Stimulated activated CD4-positive, alpha-beta T cell treated with anti-CD3 and anti-CD28 coated beads, Interleukin-2, amount 100 ng/mL, for 24 hours (primary cell): ENCODE results near the gene KRTAP6-1.

Experiments used
- DNase-seq, 2 donors: peaks; one replicate each; pipeline ENCODE4 v3.0.0-alpha.2; 2020

Gene KRTAP6-1, protein sequence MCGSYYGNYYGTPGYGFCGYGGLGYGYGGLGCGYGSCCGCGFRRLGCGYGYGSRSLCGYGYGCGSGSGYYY

DNA sequence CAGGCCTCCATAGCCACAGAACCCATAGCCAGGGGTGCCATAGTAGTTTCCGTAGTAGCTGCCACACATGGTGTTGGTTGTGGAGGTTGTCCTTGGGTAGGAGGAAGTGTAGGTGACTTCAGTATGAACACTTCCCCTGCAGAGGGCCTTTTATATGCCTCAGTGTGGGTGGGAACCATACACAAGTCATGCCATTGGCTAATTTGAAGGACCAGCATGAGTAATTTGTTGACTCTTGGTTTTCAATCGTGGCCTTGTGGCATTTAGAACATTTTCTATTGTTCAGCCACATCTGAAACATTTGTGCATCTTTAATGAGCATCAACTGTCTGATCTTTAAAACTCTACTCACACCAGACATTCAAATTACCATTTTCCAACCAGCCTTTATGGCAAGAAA is at the start of gene KRTAP6-1:
Gene KRTAP6-1, minus strand, starts transcription at position 95 of the 400 bp plus-strand sequence. Its CDS starts 26 bp downstream, at position 69.
- DNase-seq = no peak

DNA sequence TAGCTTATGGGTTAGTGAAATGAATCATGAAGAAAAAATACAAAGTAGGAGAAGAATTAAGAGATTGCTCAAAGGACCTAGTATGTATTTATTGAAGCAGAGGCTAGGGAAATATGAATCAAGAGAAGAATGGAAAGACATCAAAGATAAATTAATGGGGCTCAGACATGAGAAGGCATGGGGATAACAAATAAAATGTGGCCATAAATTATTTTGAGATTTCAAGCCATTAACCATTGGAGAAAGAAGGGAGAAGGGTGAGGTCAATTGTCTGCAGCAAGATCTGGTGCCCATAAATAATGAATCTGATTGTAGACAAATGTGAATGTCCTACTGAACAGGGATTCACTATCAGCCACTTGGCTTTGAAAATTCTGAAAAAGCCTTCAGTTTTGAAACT is 39.2 kb upstream of the KRTAP6-1 start:
- DNase-seq = no peak

DNA sequence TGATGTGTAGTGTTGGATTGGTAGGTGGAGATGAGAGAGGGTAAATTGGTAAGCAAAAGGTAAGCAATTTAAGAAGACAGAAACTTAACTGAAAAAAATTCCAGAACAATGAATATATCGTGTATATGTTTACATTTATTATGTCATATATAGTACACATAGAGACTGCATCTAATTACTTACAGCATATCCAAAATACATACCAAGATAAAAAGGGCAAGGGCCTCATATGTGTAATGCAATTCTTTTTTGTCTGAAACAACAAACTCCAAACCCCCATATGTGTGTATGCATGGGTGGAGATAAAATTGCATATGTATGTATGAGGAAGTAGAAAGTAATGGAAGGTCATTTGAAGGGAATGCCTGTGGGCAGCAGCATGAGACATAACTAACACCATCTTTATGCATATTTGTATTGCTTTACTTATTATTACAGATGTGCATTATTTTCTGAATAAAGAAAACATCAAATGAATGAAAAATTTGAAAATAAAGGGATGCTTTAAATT is 33.2 kb upstream of the KRTAP6-1 start:
- DNase-seq = no peak

DNA sequence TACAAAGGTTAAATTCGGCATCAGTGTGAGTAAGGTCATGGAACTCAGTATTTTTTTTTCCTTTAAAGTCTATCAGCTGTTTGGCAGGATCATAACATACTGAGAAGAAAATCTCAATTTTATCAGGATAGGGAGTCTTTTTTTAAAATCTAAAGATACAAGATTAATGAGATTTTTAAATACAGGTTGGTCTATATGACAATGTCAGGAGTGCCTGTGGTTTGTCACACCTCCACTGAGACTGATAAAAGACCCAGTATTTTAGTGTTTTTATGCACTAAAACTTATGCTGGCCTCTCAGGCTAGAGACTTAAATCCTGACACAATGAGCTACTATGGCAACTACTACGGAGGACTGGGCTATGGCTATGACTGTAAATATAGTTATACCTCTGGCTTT is 28.8 kb upstream of the KRTAP6-1 start, which contains the start of gene KRTAP20-3:
Gene KRTAP20-3, plus strand, starts transcription at position 301 of the 400 bp plus-strand sequence.
- DNase-seq = no peak

DNA sequence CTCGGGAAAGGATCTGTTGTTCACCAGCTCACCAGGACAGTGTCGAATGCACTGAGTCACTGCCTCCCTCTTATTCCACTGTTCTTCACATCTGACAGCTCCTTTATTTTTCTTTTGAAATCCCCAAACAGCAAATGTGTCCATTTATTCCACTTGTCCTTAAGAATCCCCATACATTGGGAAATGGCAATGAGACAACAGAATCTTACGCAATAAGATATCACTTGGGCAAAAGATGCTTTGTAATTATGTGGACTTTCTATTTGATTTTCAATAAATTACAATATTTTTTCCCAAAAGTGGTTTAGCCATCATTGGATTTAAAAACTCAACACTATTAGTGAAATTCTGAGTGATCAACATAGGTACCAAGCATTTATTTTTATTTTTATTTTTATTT is 25.0 kb upstream of the KRTAP6-1 start:
- no peak for DNase-seq

DNA sequence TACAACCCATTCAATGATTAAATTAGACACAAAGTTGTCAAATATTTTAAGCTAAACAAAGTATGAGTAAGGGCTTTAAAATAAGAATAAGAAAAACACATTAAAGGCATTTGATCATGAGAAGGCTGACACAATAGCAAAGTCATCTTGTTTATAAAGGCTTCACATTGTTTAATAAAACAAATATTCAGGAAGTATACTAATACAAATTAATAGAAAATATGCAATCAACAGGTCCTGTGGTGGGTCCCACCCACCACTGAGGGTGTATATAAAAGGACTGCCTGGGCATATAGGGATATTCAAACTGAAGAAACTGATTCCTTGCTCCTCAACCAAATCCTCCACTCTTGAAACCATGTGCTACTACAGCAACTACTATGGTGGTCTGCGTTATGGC is 21.2 kb upstream of the KRTAP6-1 start, which contains the start of gene KRTAP20-2:
Gene KRTAP20-2, plus strand, starts transcription at position 301 of the 400 bp plus-strand sequence. Its CDS starts 58 bp downstream, at position 359.
- DNase-seq = no peak

DNA sequence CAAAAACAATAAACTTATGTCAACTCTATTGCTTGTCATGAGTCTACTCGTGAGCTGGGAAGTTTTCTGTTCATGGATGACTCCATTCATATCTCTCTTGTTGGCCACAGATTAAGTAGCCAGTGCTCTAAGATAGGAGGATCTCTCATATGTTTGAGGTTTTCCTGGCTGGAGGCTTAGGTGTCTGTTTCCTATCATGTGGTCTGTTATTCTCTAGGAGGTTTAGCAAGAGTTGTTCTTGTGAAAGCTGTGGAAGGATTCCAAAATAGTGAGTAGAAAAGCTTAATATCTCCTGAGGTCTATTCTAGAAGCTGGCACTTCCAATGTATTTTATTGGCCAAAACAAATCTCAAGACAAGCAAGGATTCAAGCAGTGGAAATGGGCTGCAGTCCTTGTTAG is 15.5 kb upstream of the KRTAP6-1 start:
- DNase-seq = no peak

DNA sequence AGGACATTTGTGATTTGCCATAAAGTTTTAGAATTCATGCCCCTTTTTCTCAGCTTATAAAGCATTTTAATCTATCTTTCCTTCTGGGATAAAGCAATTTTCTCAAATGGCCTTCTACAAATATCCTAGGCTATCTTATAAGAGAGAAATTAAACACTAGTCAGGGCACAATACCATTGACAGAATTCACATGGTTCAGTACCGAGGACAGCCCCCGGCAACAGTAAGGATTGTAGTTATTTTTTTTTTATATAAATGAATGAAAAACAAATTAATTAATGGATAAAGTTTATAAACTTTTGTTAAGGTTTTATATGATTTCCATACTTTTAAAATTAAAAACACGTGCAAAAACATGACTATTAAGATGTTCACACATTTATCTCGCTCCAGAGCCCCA is 14.4 kb upstream of the KRTAP6-1 start:
- DNase-seq = no peak

DNA sequence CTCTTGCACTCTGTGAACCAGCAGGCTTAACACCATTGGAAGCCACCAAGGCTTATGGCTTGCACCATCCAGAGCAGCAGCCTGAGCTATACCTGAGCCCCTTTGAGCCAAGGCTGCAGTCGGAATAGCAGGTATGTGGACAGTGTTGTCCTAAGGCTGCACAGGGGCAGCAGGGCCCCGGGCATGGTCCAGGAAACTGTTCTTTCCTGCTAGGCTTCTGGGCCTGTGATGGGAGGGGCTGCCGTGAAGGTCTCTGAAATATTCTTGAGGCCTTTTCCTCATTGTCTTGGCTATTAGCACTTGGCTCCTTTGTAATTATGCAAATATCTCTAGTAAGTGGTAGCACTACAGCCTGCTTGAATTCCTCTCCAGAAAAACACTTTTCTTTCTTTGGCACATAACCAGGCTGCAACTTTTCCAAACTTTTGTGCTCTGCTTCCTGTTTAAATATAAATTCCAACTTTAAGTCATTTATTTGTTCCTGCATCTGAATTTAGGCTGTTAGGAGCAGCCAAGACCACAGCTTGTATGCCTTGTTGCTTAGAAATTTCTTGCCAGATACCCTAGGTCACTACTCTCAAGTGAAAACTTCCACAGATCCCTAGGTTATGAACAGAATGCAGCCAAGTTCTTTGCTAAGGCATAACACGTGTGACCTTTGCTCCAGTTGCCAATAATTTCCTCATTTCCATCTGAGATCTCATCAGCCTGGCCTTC is 11.9 kb upstream of the KRTAP6-1 start:
- no peak for DNase-seq

DNA sequence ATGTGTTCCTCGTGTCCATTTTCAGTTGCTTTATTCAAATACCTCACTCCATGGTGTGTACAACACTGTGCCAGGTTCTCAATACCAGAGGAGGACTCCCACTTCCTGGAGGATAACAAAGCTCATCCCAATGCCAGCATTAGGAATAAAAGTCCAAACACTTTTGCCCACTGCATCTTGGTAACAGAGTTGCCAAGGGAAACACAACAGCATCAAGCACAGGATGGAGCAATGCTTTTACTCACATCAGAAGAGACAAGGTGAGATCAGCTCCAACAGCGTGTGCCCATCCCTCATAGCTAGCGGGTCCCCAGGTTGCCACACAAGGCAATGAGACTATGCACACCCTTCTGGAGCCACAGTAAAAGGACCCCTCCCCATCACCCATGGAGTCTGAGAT is 9.6 kb upstream of the KRTAP6-1 start:
- DNase-seq = no peak

DNA sequence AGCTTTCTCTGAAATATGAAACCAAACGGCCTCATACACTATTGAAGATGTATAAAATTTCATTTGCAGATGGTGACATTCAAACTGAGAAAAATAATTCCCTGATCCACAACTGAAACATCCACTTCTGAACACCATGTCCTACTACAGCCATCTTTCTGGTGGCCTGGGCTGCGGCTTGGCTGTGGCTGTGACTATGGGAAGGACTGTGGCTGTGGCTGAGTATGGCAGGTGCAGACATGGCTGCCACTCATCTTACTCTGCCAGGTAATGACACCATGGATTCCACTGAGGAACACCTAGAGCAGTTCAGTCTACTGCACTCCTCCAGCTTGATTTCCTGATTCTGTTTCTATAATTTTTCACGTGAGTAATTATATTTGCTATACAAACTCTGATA is 6.8 kb upstream of the KRTAP6-1 start, which contains the start of gene KRTAP20-4:
Gene KRTAP20-4, plus strand, starts transcription at position 106 of the 400 bp plus-strand sequence.
- no peak for DNase-seq

DNA sequence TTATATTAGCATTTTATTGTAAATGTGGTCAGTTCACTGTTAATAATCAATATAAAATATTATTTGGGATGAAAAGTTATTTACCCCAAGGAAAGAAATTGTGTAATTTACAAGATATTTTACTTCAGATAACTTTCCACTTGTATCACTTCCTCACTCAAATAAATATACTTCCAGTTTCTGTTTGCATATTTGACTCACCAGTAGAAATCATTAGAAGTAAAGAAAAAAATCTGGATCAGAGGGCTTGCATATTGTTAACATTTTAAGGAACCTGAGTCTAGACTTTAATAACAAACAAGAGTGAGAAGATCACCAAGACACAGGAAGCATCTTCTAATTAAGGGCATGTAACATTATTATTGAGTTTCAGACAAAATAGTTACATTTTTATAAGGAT is 6.3 kb upstream of the KRTAP6-1 start:
- no peak for DNase-seq

DNA sequence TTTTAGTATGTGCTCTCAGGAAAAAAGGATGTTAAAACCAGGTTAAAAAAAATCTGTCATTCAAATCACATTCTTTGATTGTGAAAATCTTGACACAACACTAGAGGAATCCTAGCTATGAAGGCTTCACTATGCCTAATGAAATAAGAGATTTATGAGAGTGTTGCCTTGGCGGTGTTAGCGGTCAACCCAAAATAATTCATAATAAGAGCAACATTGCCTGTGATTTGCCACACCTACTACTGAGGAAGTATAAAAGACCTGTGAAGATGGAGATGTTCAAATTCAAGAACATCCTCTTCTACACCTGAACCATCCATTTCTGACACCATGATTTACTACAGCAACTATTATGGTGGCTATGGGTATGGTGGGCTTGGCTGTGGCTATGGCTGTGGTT is 2.4 kb upstream of the KRTAP6-1 start, which contains the start of gene KRTAP20-1:
Gene KRTAP20-1, plus strand, starts transcription at position 301 of the 400 bp plus-strand sequence. Its CDS starts 30 bp downstream, at position 331.
- DNase-seq = no peak

DNA sequence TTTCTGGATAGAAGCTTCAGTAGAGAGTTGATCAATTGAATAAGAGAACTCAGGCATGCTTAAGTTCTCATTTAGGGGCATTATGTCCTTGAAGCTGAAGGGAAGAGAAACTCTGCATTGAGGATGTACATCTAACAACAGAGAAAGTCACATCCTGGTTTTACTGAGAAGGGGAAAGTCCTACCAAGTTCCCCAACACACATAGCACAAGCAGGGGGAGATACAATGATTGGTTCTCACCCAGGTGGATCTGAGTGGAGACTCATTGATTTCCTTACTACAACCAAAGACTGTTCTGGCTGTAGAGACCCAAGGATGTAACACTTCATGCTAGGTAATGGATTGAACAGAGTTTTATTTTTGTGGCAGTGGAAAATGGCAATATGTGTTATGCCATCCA is 1.5 kb upstream of the KRTAP6-1 start:
- no peak for DNase-seq

DNA sequence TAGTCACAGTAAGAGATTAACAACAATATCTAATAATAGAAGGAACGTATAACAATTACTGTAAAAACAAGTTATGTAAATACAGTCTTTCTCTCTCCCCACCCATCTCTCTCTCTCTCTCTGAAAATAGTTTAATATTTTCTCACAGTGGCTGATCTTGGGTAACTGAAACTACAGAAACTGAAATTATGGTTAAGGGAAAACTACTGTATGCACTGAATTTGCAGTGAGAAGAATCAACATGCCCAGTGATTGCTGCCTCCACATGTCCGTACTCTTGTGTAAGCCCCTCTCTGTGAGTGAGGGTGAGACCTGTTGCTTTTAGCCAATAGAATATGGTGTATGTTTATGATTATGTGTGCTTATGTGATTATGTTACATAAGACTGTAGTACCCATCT is 1.6 kb downstream of the KRTAP6-1 start:
- DNase-seq = no peak

DNA sequence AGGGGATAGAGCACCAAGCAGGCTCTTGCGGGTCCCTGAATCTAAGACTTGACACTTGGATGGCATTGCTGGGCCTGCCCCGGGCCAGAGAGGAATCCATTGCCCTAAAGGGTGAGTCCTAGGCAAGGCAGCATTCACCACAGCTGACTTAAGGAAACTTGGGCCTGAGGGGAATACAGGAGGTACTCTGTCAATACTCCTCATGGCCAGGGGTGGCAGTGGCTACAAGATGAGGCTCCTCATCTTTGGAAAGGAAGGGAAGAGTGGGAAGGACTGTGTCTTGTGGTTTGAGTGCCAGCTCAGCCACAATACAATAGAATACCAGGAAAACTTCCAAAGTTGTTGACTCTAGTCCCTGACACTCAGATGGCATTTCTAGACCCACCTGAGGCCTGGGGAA is 7.8 kb downstream of the KRTAP6-1 start:
- DNase-seq = no peak

DNA sequence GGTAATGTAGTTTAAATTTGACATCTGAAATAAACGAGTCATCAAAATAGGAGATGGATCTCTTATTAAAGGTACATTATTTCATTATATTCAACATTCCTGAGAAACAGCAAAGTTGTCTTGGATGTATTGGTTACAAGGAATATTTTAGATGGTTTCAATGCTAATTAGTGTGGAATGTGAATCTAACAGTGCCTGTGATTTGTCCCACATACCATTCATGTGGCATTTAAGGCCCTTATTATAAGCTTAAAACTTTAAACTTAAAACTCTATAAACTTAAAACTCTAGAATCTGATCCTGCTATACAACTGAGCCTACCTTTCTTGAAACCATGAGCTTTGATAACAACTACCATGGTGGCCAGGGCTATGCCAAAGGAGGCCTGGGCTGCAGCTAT is 12.9 kb downstream of the KRTAP6-1 start, which contains the start of gene KRTAP22-1:
Gene KRTAP22-1, plus strand, starts transcription at position 301 of the 400 bp plus-strand sequence.
- DNase-seq = no peak

DNA sequence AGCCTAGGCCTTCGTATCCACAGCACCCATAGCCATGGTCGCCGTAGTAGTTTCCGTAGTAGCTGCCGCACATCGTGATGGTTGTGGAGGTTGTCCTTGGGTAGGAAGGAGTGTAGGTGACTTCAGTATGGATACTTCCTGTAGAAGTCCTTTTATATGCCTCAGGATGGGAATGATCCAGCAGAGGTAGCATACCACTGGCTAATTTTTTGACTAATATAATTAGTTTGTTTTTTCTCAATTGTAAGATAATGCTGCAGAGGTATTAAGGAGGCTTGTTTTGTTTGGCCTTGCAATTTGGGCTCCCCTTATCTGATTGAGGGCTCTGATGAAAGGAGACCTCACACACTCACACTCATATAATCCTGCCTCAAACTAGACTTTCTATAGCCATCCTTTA is 14.9 kb downstream of the KRTAP6-1 start, which contains the start of gene KRTAP6-2:
Gene KRTAP6-2, minus strand, starts transcription at position 101 of the 400 bp plus-strand sequence. Its CDS starts 28 bp downstream, at position 73.
- DNase-seq = no peak

DNA sequence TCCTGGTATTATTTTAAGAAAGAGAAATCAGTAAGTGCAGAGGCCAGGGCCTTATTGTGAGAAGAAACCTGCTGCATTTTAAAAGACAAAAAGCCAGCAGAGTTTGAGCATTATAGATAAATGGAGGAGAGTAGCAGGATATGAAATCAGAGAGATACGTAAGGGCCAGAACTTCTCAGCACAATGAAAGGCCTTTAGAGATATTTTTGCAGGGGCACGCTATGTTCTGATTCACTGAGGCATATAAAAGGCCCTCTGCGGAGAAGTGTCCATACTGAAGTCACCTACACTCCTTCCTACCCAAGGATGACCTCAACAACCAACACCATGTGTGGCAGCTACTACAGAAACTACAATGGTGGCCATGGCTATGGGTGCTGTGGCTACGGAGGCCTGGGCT is 21.6 kb downstream of the KRTAP6-1 start, which contains the start of gene KRTAP6-3:
Gene KRTAP6-3, plus strand, starts transcription at position 301 of the 400 bp plus-strand sequence. Its CDS starts 6 bp downstream, at position 307.
- no peak for DNase-seq

DNA sequence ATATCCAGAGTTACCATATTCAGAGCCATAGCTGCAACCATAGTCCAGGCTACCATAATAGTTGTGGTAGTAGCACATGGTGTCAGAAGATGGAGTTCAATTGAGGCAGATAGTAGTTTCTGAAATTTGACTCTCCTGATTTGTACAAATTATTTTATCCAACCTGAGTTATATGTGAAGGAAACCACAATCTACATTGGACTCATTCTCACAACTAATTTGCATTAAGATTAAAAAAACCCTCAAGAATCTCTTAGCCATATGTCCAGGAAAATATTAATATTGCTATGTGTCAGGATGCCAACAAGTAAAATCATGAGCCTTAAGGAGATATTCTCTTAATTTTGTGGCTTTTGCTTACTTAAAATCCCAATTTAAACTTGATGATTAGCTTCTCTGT is 23.4 kb downstream of the KRTAP6-1 start, which contains the start of gene KRTAP22-2:
Gene KRTAP22-2, minus strand, starts transcription at position 101 of the 400 bp plus-strand sequence.
- no peak for DNase-seq

DNA sequence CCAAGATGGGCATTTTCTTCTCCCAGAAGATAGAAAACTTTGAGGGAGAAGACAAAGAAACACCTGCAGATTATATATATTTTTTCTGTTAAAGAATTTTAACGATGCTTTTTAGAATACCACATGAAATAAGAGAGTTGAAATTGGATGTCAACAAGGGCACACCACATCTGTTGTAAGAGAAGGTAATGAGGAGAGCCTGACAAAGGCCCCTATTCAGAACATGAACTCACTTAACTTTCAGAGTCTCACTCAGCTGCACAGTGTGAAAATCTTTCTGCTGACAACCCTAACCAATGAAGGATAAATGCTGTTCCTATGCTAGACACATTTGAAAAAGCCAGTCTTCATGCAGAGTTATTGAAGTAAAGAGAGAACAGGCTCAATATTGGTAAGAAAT is 30.9 kb downstream of the KRTAP6-1 start:
- no peak for DNase-seq

DNA sequence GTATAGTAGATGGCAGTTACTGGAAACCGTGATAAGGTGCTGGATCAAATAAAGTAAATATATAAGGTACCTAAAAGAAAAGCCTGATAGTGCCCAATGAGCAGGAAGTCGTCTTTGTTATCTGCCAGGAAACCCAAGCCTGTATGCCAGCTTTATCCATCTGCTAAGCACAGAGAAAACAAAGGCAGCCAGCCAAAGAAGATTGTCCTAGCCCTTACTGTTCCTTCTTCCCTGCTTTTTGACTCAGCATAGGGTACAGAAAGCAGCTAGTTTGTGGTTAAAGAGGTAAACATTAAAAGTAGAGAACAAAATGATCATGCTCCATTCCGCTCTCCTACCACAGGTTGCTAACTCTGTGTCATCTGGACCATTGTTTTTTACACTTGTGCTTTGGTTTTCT is 33.6 kb downstream of the KRTAP6-1 start:
- DNase-seq = no peak

DNA sequence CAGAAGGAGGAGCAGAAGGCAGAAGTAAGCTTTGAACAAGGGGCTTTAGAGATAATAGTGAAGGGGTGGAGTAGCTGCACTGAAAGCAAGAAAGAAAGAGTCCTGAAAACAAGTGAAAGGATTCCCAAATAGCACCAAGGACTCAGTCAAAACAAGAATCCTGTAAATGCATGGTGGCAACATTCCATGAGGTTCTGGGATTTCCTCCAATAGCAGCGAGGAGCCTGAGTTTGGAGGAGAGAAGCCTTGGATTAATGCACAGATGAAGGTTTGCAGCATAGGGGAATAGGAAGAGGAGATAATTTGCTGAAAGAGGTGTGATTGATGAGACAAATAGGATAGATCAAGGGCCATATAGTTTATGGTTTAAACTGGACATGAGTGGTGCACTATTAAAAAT is 34.4 kb downstream of the KRTAP6-1 start:
- DNase-seq = no peak

DNA sequence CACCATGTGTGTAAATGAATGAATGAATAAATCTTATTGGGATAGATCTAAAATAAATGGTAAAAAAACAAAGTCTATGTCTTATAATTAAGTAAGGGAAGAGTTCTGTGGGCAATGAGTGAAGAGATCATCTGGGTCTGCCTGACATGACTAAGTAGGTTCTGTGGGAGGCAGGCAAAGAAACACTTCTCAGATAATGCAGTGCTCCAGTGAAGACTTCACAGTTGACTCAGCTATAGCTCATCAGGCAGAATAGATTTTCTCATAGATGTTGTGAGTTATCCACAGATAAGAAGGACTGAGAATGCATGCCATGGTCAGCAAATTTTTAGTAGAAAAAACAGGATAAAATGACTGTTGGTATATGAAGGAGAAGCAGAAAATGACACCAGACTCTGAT is 36.0 kb downstream of the KRTAP6-1 start:
- no peak for DNase-seq
